GM19328 (cell line): ENCODE data around the gene BPIFB2.

Source experiments
- ATAC-seq: cut with Tn5 transposase; IDR thresholded peaks from one replicate; pipeline ENCODE4 v1.9.1; 2021; ENCODE audit warnings: mild to moderate bottlenecking, moderate library complexity; ENCODE audit not compliant: unreplicated experiment

Gene BPIFB2

DNA sequence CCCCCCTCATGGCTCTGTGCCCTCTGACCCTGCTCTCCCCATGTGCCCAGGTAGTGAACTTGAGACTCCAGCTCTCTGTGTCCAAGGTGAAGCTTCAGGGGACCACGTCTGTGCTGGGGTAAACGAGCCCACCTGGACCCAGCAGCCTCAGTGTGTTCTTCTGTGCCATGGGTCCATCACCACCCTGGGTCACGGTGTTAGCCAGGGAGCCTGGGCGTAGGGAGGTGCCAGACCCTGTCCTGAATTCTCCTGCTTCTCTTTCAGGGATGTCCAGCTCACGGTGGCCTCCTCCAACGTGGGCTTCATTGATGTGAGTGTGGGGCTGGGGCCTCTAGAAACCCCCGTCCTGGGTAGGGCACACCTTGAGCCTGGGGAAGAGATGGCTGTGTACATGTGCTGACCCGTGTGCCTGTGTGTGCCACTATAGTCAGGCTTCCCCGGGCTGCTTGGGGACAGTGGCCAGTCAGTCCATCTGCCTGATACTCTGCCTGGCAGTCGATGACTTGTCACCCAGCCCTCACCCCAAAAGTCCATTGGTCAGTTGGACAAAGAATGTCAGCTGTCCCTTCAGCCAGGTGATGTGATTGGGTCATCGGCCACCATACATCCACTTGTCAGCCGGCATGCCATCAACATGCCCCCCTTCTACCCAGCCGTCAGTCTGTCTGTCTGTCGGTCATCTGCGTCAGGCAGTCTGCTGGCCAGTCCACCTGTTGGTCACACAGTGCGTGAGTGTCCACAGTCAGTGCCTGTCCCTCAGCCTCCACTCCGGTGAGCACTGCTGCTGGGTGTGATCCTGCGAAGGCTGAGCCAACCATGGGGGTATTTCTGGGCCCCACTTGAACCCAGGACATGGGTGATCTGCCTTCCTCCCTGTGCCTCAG, 13.0 kb downstream of the BPIFB2 start:
- ATAC-seq, result no peak

GRCh38 chr20:33021879-33022278, 14.4 kb downstream of the BPIFB2 start:
- ATAC-seq, result no peak

DNA sequence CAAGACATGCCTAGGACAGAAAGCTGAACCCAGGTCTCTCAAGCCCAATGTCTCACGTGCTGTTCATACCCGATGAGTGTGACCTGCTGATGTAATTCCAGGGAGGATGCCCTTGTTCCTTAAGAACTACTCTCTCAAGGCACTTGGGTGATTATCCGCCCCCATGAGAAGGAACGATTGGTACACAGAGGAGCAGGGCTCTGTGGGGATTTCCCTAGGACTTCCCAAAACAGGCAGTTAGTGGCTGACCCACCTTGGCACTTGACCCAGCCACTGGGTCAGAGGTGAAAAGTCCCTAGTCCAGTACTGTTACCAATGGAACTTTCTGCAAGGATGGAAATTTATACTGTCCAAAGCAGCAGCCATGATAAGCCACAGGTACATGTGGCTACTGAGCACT, 14.8 kb downstream of the BPIFB2 start:
- ATAC-seq, result no peak

- no peak for ATAC-seq
Observed at GRCh38 chr20:33022694-33023438, 15.4 kb downstream of the BPIFB2 start.

GRCh38 chr20:33023439-33024242, 16.1 kb downstream of the BPIFB2 start:
- ATAC-seq, result no peak

- no peak for ATAC-seq
Observed at GRCh38 chr20:33024243-33024560, 16.7 kb downstream of the BPIFB2 start.

- no peak for ATAC-seq
Observed at GRCh38 chr20:33024609-33025317, 17.3 kb downstream of the BPIFB2 start.

DNA sequence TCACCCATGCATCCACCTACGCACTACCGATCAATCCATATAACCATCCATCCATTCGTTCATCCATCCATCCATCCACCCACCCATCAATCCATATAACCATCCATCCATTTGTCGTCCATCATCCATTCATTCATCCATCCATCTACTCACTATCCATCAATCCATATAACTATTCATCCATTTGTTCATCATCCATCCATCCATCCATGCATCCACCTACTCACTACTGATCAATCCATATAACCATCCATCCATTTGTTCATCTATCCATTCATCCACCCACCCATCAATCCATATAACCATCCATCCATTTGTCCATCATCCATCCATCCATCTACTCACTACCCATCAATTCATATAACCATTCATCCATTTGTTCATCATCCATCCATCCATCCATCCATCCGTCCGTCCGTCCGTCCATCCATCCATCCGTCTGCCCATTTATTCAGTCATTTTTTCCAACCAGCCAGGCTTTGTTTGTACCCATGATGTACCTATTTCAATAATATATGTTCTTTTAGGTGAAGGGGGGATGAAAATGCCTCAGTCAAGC, 17.9 kb downstream of the BPIFB2 start:
- ATAC-seq, result no peak

DNA sequence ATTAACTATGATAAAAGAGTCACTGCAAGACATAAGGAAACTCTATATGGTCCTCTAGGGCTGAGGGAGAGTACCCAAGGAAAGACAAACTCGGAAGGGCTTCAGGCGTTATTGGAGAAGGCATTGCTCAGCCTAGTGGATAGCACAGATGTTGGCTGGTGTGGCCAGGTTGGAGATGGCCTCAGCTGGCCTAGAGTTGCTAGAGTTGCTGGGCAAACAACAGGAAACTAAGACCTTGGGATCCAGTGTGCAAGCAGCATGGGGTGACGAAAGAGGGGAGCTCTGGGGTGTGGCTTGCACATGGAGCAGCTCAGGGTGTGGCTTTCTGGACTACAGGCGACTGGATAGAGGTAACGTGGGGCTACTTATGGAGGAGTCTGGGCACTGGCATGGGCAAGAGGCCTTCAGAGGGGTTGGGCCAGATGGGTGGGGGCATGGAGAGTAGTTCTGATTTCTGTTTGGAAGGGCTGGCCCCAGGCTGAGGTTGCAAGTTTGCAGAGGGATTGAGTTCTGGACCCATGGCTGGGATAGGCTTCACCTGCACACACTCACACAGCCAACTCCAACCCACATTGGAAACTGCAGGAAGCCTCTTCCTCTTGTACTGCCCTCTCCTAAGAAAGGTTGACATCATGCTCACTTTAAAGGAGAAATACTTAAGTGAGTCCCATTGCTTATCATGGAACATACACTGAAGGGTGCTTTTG, 18.7 kb downstream of the BPIFB2 start:
- ATAC-seq, result no peak

GRCh38 chr20:33026779-33027759, 19.6 kb downstream of the BPIFB2 start:
- ATAC-seq, result no peak

DNA sequence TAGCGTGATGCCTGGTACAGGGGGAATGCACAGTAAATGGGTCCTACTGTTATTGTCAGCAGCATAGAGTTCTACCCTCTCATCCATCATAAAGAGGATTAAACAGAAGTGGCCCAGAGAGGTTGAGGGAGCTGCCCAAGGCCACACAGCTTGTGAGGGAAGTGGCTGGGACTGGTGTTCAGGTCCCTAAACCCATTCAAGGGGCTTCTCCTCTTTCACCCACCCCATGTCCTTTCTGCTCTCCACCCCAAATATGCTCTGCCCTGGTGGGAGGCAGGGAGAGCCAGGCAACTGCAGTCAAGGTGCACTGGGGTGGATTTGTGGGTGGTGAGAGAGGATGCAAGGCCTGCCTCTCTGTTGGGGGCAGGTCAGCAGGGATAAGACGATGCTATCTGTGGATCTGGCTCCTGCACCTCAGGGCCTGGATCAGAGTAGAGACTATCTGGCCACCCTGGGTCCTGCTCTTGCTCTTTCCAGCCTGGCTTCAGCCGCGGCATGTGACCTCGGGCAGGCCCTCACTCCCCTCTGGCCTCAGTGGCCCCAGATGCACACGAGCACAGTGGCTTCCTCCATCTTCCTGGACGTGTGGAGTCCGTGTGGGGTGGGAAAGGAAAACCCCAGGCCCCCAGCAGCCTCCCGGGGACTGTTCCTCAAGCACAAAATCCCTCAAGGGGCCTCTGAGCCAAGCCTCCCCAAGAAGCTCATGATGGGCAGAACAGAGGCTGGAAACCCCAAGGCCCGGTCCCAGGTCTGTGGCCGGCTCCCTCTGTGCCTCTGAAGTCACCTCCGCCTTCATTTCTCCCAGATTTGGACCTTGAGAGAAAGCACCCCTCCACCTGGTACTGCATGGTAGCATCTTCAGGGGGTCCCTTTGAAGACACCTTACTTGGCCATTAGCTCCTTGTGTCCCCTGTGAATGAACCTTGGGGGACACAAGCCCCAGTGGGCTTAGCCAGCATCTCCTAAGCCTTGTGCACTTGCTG, 20.6 kb downstream of the BPIFB2 start:
- ATAC-seq, result no peak

DNA sequence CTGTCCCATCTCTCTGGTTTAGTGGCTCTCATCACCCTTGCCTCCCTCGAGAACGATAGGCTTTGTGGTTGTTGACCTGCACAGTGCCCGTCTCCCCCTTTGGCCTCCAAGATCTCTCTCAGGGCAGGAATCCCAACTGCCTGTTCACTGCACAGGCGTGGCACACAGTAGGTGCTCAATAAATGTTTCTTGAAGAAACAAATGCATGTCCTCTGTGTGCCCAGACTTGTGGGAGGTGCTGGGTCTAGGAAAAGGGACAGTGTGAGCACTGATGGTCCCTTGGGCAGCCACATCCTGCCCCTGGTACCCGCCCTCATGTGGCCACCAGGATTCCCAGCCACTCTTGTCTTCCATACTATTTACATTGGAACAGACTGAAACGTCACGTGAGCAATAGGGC, 21.4 kb downstream of the BPIFB2 start:
- no peak for ATAC-seq

GRCh38 chr20:33030076-33030475, 22.6 kb downstream of the BPIFB2 start:
- ATAC-seq, result no peak

GRCh38 chr20:33030569-33030968, 23.1 kb downstream of the BPIFB2 start:
- no peak for ATAC-seq

DNA sequence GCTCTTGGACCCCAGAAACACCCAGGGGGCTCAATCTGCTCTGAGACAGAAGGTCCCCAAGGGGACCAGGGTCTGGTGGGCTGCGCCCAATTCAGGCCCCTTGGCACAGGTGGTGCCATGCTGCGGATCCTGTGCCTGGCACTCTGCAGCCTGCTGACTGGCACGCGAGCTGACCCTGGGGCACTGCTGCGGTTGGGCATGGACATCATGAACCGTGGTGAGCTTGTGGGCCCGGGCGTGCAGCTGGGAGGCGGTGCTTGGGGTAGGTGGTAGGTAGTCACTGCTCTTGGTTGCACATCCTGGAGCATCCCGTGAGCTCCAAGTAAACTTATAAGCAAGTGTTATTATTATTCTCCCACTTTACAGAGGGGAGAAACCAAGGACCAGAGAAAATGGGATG, 24.0 kb downstream of the BPIFB2 start, which contains the start of gene BPIFB6:
Gene BPIFB6 (plus strand): TSS at position 118 of the 400 bp plus-strand sequence. CDS start 0 bp downstream, at position 118.
- ATAC-seq, result no peak

GRCh38 chr20:33032555-33032954, 25.1 kb downstream of the BPIFB2 start:
- ATAC-seq, result no peak

- ATAC-seq, result no peak
Observed at GRCh38 chr20:33033381-33033780, 25.9 kb downstream of the BPIFB2 start.
